CD4-positive, alpha-beta T cell treated with Interleukin-6 for 4 hours (primary cell): ENCODE data around the gene GZMM.

Experiments used
- DNase-seq: peaks from one replicate; pipeline ENCODE4 v3.0.0-alpha.2; 2020; ENCODE audit warnings: mixed read lengths

GZMM gene

DNA sequence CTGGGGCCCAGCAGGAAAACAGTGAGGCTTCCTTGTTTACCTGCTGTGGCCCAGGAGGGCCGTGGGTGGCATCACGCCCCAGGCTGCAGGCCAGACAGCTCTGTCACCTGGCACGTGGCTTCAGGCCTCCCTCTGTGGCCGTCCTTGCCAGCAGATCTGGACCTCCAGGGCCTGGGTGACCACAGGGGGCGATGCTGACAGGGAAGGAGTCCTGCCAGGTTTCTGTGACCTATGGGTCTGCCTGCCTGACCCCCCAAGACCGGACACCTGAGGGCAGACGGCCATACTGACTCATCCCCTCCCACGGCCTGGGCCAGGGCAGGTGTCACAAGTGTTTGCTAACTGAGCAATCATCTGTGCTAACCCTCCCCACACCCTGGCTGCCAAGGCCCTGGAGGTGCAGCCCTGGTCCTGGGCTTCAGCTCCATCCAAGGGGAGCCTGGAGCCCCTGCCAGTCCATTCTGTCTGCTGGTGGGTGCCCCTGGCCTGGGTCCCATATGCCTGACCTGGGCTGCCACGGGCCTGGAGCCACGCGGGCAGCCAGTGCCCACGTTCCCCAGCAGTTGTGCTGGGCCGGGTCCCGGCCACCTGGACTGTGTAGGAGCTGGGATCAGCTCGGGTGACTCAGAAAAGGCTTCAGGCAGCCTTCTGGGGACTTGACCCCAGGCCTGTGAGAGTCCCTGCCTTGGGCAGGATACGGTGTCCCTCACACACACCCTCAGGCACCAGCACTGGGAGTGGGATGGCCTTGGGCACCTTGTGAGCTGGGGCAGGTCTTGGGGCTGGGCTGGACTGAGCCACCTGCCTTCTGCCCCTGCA is 8.6 kb upstream of the GZMM start:
- DNase-seq = no peak

GRCh38 chr19:536031-536880 is 7.6 kb upstream of the GZMM start:
- DNase-seq = no peak

DNA sequence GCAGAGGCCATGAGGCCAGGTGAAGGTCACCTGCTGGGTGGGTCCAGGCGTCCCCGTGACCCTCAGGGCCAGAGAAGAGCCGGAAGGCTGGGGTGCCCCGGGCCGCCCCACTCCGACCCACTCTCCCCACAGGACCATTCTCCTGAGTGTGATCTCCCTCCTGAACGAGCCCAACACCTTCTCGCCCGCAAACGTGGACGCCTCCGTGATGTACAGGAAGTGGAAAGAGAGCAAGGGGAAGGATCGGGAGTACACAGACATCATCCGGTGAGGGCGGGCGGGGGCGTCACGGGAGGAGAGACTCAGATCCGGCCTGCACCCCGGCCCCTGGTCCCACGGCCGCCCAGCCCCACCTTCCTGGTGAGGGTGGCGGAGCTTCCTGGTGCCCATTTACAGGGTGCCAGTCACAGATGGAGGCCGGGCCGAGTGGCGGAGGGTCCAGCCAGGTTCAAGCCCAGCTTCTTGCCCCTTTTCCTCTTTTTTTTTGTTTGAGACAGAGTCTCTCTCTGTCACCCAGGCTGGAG is 6.9 kb upstream of the GZMM start:
- no peak for DNase-seq

- DNase-seq = no peak
Measured at GRCh38 chr19:538641-539428, 5.0 kb upstream of the GZMM start.

GRCh38 chr19:539429-540030 is 4.3 kb upstream of the GZMM start:
- no peak for DNase-seq

DNA sequence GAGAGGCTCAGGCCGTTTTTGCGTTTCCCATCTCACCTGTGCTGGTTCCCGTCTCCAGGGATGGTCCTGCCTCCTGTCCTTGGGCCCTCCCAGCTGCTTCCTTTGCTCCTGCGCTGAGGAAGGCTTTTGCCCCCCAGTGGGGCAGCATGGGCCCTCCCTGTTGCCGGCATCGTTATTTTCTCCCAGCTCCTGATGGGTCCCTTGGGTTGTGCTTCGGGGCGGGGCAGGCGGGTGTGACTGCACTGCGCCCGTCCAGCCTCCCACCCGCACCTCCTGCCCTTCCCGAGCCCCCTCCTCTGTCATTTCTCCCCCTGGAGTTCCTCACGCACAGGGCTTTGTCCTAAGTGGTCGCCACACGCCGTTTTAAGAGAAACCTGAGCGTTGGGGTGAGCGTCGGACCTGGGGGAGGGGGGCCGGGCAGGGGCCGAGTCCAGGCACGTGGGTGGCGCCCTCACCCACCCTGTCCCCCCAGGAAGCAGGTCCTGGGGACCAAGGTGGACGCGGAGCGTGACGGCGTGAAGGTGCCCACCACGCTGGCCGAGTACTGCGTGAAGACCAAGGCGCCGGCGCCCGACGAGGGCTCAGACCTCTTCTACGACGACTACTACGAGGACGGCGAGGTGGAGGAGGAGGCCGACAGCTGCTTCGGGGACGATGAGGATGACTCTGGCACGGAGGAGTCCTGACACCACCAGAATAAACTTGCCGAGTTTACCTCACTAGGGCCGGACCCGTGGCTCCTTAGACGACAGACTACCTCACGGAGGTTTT is 2.8 kb upstream of the GZMM start:
- no peak for DNase-seq

- DNase-seq = no peak
Measured at GRCh38 chr19:541699-542098, 2.2 kb upstream of the GZMM start.

DNA sequence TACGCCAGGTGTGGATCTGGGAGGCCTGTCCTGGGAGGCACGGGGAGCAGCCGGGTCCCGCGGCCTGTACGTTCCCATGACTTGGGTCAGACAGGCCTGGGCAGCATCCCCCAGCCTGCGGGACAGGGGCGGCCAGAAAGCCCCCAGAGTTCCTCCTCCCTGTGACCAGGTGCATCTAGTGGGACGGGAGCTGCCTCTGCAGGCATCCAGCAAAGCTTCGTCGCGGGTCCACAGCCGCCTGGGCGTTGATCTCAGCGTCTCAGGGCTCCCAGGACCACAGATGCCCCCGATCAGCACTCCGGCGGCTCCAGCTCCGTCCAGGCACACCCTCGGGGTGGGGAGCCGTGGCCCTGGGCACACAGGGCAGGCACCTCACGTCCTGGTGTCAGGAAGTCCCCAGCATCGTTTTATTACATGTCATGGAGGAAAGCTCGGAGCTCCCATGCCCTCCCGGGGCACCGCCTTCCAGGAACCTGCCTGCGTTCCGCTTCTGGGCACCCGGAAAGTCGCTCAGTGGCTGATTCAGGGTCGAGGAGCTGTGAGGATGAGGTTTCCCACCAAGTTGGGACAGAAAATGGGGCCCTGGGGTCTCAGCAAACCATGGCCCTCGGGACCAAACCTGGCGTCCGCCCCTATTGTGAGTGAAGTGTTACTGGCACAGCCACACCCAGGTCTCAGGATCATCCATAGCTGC is 1.5 kb upstream of the GZMM start:
- DNase-seq = no peak

GRCh38 chr19:547117-547516 is 3.3 kb downstream of the GZMM start:
- no peak for DNase-seq

DNA sequence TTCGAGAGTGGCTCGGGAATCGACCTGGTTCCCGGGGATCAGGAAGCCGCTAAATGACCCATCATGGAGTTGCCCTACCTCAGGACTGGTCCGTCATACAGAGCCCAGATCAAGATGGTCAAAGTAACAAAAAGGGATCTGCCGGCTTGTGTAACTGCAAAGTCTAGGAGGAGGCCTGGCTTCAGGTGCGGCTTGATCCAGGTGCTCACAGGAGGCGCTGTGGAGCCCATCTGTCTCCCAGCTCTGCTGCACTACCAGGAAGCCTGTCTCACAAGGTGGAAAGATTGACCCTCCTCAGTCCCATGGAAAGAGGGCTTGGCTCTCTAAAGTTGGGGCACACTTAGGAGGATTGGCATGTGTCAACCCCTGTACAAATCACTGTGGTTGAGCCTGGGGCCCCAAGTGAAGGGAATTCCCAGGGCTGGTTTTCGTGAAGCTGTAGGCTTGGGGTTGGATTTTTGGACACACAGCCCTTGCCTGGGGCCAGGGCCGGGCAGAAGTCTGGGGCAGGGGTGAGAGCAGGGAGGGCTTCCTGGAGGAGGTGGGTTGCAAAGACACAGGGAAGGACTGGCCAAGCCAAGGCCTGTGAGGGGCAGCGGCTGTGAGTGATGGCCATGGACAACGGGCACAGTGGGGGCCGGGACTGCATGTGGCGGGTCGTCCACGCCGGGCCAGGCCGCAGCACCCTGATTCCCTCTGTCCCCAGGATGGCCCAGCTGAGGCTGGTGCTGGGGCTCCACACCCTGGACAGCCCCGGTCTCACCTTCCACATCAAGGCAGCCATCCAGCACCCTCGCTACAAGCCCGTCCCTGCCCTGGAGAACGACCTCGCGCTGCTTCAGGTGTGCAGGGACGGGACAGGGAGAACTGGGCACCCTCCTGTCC is 4.2 kb downstream of the GZMM start:
- no peak for DNase-seq

- DNase-seq = no peak
Measured at GRCh38 chr19:548886-549830, 5.3 kb downstream of the GZMM start.

GRCh38 chr19:554817-555216 is 11.0 kb downstream of the GZMM start:
- no peak for DNase-seq

DNA sequence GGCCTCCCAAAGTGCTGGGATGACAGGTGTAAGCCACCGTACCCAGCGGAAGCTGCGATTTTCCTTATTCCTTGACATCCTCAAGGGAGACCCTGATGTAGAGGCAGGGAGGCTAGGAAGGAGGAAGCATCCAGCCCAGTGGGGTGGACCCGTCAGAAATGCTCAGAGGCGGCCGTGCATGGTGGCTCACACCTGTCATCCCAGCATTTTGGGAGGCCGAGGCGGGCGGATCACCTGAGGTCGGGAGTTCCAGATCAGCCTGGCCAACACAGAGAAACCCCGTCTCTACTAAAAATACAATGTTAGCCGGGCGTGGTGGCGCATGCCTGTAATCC is 11.6 kb downstream of the GZMM start:
- DNase-seq = no peak

GRCh38 chr19:556611-557382 is 12.9 kb downstream of the GZMM start:
- DNase-seq = no peak

DNA sequence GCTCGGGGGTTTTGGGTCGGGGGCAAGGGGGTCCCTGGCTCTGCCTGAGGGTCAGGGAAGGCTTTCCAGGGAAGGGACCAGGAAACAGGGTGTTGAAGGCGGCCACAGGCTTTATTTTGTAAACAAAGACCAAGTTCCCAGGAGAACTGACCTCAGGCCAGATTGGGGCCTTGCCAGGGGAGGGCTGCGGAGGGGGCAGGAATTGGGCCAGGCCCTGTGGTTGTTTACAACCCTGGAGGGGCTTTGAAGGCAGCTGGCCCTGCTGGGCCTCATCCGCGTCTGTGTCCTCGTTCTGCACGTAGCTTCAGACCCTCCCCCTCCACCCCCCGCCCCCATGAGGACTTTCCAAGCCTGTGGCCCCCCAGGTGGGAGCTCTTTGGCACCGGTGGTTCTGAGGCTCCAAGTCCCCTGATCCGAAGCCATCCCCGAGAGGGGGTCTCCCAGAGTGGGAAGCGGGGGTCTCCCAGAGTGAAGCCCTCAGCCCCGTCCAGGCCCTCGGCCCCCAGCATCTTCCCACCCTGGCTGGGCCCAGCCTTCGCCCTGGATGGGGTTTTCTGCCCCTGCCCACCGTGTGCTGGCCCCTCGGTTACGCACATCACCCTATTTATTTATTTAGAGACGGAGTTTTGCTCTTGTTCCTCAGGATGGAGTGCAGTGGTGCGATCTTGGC is 15.1 kb downstream of the GZMM start:
- no peak for DNase-seq

- no peak for DNase-seq
Measured at GRCh38 chr19:560121-560520, 16.3 kb downstream of the GZMM start.

DNA sequence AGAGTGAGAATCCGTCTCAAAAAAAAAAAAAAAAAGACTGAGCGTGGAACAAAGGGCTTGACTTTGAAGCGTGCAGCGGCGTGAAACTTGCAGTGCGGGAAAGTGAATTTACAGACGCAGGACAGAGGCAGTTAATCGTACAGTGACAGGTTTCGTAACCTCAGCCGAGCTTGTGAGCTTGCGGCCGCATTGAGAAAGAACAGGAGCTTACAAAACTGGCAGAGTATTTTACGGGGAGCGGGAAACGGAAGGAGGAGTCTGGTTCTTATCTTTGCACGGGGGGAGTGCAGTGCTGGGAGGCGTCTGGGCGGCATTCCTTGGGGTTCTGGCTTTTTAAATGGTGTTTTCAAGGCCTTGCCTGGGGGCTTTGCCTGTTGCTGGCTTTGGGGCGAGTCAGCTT is 22.6 kb downstream of the GZMM start:
- no peak for DNase-seq

DNA sequence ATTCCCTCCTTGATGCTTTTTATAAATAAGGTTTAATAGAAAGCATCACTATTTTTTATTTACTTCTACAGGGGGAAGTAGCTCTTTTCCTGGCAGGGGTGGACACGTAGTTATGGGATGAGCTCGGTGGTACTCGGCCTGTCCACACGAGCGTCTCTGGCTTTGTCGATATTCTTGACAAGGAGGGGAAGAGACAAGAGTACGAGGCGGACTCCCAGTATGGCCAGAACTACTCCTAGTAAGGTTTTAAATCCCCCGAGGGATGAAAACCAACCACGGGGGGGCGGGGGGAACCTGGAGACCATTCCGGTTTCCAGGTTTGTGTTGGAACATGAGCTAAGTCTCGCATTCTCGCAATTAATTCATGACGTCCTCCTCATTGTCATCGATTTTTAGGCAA is 23.0 kb downstream of the GZMM start:
- DNase-seq = no peak
